ENCODE results near the gene DIP2C.
"Not testable (repeated sequence)": the region's sequence is repeated elsewhere in the genome, so short reads cannot be mapped to it uniquely, and the experiment has no call there.

The DIP2C gene

GRCh38 chr10:639001-639750, 50.3 kb downstream of the DIP2C start:
- DNase-seq (ENCODE audit: low read depth), result no peak

GRCh38 chr10:637771-638195, 51.7 kb downstream of the DIP2C start:
- no peak for DNase-seq (ENCODE audit: low read depth)

GRCh38 chr10:637221-637620, 52.2 kb downstream of the DIP2C start:
- DNase-seq (ENCODE audit: low read depth), result no peak

- no peak for DNase-seq (ENCODE audit: low read depth)
Observed at GRCh38 chr10:636769-637168, 52.7 kb downstream of the DIP2C start.

GRCh38 chr10:636016-636730, 53.3 kb downstream of the DIP2C start:
- no peak for DNase-seq (ENCODE audit: low read depth)

- no peak for DNase-seq (ENCODE audit: low read depth)
Observed at GRCh38 chr10:635088-635861, 54.2 kb downstream of the DIP2C start.

- DNase-seq (ENCODE audit: low read depth), result no peak
Observed at GRCh38 chr10:634256-634655, 55.2 kb downstream of the DIP2C start.

- no peak for DNase-seq (ENCODE audit: low read depth)
Observed at GRCh38 chr10:633279-634245, 55.9 kb downstream of the DIP2C start.

- DNase-seq (ENCODE audit: low read depth), result not testable (repeated sequence)
Observed at GRCh38 chr10:632807-633177, 56.7 kb downstream of the DIP2C start.

- DNase-seq (ENCODE audit: low read depth), result not testable (repeated sequence)
Observed at GRCh38 chr10:632155-632806, 57.2 kb downstream of the DIP2C start.

- DNase-seq (ENCODE audit: low read depth), result no peak
Observed at GRCh38 chr10:631266-631665, 58.2 kb downstream of the DIP2C start.

- DNase-seq (ENCODE audit: low read depth), result no peak
Observed at GRCh38 chr10:630581-631073, 58.8 kb downstream of the DIP2C start.

GRCh38 chr10:629186-629998, 60.1 kb downstream of the DIP2C start:
- DNase-seq (ENCODE audit: low read depth), result no peak

- DNase-seq (ENCODE audit: low read depth), result no peak
Observed at GRCh38 chr10:628386-629045, 61.0 kb downstream of the DIP2C start.

GRCh38 chr10:627032-627992, 62.2 kb downstream of the DIP2C start:
- no peak for DNase-seq (ENCODE audit: low read depth)

- DNase-seq (ENCODE audit: low read depth), result no peak
Observed at GRCh38 chr10:625751-626711, 63.4 kb downstream of the DIP2C start.

GRCh38 chr10:625333-625696, 64.2 kb downstream of the DIP2C start:
- DNase-seq (ENCODE audit: low read depth), result no peak
